NCI-H146 treated with DMSO at 0.1 percent for 48 hours (cell line): Measurements from ENCODE around the gene USP33.
"Not testable (repeated sequence)": the region's sequence is repeated elsewhere in the genome, so short reads cannot be mapped to it uniquely, and the experiment has no call there.

ENCODE experiments used
- DNase-seq: peaks from one replicate; lab custom pipeline; 2025; ENCODE audit not compliant: unreplicated experiment; lab: John Stamatoyannopoulos, UW

USP33 gene

GRCh38 chr1:77673030-77673429 is 86.6 kb downstream of the USP33 start:
- no peak for DNase-seq

- DNase-seq: no peak
These were observed 87.3 kb downstream of the USP33 start for GRCh38 chr1:77672374-77672773.

GRCh38 chr1:77671836-77672235 is 87.8 kb downstream of the USP33 start:
- peak; percentile 30 for DNase-seq

GRCh38 chr1:77670330-77670729 is 89.3 kb downstream of the USP33 start:
- DNase-seq: no peak

- no peak for DNase-seq
These were observed 90.7 kb downstream of the USP33 start for GRCh38 chr1:77668924-77669449.

GRCh38 chr1:77664939-77665516 is 94.6 kb downstream of the USP33 start:
- no peak for DNase-seq

GRCh38 chr1:77661696-77662095 is 98.0 kb downstream of the USP33 start:
- no peak for DNase-seq

GRCh38 chr1:77659879-77660593 is 99.6 kb downstream of the USP33 start:
- DNase-seq: no peak

- DNase-seq: no peak
These were observed 101.4 kb downstream of the USP33 start for GRCh38 chr1:77658271-77658670.

- peak; percentile 83 for DNase-seq
These were observed 104.1 kb downstream of the USP33 start for GRCh38 chr1:77655431-77655974.

- no peak for DNase-seq
These were observed 106.6 kb downstream of the USP33 start for GRCh38 chr1:77652970-77653516.

- DNase-seq: no peak
These were observed 107.4 kb downstream of the USP33 start for GRCh38 chr1:77652268-77652667.

GRCh38 chr1:77649127-77649526 is 110.5 kb downstream of the USP33 start:
- DNase-seq: no peak

GRCh38 chr1:77646224-77646623 is 113.4 kb downstream of the USP33 start:
- not testable (repeated sequence) for DNase-seq
